Iris pigment epithelial cell (primary cell): Measurements from ENCODE around the gene IGSF9.

ENCODE experiments used
- DNase-seq: peaks from one replicate; pipeline ENCODE4 v3.0.0-alpha.2; 2011; ENCODE audit warnings: low read depth

The IGSF9 gene

DNA sequence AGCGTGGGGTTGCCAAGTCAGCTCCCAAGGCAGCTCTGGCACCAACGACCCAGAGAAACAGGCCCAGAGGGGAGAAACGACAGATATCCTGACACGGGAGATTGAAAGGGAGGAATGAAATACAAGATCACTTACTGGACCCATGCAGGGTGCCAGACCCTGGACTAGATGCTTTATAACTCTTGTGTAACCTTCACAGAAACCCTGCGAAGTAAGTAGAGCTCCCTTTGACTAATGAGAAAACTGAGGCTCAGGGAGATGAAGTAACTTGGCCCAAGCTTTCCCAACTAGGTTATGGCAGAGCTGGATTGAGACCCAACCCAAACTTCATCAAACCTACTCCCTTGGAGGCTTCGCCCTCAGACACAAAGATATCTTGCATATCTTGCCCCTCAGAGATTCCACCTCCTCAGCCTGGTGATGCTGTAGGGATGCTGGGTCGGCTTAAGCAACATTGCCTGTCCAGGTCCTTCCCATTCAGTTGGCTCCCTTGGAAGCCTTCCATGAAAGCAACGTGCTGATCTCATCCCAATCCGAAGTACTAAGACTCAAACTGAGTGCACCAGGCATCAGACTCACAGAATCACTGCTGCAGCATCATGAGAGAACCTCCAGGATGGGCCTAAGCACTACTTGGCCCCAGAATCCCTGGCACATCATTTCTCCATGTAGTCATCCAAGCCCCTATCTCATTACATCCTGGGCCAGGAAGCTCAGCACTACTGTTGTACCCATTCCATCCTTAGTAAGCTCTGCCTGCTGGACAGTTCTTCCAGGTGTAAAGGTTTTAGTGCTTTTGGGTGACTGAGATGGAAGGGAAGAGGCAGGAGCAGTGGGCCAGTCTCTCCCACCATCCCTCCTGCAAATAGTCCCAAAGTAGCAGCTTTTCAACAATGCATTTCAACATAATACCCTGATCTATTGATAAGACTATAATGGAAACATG is 1.1 kb upstream of the IGSF9 start:
- no peak for DNase-seq

DNA sequence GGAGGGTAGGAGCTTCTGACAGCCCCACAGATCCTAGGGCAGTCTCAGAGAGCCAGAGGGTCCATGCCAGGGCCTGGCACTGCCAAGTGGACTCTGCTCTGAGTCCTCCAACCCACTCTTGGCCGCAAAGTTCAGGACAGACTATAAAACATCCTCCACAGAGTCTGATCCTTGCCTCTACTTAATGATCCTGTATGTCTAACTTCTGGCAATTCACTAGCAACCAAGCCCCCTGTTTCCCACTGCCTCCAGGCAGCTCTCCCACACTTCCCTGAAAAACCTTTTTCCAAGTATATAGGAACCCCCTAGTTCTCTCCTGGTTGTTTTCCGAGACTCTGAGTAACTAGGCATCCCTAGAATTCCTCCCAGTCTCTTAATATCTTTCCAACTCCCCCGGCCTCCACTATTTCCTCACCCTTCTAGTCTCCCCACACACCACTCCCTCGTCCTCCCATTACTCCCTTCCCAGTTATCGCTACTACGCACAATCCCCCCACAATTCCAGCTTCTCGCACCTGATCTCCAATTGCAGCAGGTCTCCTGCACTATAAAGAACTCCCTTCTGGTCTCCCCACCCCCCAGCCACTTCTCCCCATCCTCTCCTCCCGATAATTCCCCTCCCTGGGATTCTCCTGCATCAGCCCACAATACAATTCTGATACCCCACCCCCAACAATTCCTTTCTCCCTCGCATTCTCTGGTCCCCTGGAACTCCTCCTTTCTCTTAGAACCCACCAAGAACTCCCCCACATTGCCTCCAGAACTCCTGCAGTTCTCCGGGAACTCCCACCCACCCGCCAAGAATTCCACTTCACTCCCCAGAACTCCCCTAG is 574 bp downstream of the IGSF9 start:
- no peak for DNase-seq

DNA sequence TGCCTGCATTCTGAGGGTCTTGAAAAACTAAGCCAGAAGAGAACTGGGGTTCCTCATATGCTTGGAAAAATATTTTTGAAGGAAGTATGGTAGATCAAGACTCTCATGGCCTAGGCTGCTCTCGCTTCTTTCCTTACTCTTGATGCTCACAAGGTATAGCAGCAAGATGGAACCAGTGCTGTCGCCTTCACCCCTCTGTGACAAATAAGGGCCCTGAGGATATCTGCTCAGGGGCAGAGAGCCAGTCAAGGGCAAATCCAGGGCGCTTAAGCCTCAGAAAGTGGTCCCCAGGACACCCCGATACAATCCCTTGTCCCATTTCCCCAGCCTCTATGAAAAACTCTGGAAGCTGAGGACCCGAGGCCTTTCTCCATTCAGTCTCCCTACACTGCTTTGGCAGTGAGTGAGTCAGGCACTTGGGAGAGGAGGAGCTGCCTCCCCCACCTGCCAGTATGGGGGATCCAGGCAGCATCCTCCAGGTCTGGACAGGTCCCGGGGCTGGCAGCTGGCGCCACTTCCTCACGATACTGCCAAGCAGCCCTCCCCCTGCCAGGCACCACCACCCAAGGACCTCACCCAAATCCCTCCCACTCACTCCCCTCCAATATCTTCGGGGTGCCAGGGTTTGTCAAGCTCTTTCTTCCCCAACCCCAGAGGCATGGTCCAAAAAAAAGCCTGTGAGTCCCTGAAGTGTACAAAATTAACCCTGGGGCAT is 1.3 kb downstream of the IGSF9 start:
- no peak for DNase-seq

DNA sequence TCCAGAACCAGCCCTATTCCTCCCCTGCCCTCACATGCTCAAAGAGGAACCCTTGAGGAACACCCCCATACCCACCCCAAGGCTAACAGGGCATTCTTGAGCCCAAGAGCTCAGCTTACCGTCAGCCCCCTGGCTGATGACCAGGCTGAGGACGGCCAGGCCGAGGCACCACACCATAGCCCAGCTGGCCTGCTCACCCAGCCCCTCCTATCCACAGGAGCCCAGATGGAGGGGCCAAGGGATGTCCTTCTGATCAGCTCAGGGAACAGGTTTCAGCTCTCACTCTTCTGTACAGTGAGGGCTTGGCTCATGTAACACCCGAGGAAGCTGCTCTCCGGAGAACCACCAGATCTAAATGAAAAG is 2.2 kb downstream of the IGSF9 start:
- DNase-seq = no peak

DNA sequence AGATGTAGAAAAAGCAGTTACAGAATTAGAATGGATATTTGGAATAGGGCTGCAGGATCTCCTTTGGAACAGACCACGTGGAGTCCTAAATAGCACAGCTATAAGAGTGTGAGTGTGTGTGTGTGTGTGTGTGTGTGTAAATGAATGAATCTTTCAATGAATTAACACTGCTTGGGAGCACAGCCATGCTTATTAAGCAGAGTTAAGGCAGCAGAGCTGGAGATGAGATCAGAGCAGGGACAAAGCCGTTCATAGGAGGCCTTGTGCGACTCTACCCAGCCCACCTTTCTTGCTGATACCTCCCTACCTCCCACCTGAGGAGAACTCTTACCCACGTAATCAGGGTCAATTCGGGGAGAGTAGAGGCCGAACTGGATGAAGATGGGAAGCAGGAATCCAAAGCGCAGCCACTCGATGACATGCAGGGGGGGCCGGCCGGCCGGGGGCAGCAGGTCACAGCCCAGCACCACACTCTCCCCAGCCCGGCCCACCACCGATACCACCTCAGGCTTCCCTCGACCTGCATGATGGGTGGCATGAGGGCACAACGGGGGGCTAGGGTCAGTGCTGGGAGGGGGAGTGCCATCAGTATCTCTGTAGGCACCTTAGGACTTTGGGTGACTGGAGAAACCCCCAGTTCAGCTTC is 2.7 kb downstream of the IGSF9 start:
- DNase-seq = no peak

DNA sequence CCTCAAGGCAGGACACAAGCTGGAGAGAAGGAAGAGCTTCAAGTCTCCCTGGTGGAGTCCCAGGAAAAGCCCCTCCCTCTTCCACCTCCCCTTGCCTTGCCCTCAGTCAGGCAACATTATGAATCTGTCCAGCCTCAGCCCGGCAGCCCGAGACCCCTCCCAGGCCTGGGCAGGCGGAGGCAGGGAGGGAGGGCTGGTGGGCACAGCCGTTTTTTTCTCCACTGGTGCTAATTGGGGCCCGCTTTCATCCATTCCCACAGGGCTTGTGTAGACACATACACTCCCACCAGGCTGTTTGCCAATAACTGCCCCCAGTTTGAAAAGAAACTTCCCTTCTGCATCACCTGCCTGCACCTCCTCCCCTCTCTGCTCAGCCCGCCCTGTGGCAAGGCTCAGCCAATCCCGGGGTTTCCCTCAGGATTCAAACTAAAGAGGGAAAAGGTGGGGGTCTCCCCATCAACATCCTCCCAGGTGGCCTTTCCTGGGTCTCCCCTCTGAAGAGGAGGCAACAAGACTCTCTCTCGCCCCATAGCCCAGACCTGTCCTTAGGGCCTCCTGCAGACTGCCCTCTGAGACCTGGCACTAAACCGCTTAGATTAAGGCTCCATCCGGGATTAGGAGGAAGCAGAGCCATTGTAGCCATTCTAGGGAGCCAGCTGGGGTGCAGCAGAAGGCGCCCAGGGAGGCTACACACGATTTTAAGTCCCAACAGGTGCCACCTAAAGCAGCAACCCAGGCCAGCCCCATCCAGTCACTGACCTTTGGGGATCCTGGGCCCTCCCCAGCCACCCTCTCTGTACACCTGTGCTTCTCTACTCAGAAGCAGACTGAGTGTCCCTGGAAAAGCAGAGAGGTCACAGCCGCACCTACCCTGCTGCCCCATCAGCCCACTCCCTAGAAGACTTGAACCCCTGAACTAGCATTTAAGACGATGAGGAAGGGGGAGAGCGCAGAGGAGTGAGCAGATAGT is 3.5 kb downstream of the IGSF9 start:
- no peak for DNase-seq

DNA sequence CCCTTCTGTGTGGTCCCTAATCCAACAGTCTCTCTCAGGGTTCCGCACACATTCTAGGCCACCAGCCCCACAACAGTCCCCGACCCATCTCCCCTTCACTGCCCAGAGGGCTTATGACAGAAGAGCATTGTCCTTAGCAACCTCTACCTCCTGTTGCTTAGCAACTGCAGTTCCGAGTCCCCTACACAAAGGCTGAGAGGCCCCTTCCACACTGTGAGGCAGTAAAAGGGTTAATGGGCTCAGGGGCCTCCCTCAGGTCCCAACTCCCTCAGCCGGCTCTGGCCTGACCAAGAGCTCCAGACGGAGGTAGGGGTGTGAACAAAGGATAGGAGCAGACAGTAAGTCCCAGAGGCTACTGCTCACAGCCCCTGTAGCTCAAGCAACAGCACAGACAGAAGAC is 4.3 kb downstream of the IGSF9 start:
- no peak for DNase-seq

DNA sequence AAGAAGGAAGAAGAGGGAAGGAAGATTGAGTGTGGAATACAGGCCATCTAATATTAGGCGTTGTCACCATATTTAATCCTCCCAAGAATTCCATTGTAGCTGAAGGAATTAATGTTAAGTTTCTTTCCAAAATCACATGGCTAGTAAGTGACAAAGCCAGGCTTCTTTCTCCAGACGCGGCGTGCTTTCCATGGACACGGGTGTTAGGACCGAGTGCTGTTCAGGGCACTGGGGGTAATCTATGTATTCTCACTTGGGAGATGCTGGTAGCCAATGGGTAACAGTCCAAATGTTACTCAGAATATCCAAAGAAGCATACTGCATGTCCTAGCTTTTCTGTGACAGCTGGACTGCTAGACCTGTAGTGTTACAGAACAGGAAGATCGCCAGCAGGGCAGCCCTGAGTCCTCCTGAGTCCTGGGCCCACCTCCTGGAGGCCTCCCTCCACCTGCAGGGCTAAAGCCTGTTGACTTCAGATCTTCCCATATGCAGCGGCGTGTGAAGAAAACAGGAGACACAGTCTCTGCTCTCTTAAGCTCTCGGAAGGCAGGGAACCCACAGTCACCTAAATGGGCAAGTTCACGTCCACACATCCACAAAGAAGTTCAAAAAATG is 5.3 kb downstream of the IGSF9 start:
- no peak for DNase-seq

DNA sequence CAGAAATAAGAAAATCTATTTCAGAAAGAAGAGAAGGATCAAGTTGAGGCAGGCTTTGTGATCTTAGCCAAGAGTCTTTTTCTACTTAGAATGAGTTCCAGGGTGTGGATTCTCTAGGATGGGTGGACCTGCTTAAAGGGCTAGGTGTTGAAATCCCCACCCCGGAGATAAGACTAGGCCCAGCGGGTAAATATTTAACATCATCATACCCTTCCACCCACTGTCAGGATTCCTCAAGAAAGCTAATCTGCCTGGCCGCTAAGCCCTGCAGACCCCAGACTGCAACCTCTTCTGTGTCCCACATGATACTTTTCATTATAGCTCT is 5.8 kb downstream of the IGSF9 start:
- no peak for DNase-seq

DNA sequence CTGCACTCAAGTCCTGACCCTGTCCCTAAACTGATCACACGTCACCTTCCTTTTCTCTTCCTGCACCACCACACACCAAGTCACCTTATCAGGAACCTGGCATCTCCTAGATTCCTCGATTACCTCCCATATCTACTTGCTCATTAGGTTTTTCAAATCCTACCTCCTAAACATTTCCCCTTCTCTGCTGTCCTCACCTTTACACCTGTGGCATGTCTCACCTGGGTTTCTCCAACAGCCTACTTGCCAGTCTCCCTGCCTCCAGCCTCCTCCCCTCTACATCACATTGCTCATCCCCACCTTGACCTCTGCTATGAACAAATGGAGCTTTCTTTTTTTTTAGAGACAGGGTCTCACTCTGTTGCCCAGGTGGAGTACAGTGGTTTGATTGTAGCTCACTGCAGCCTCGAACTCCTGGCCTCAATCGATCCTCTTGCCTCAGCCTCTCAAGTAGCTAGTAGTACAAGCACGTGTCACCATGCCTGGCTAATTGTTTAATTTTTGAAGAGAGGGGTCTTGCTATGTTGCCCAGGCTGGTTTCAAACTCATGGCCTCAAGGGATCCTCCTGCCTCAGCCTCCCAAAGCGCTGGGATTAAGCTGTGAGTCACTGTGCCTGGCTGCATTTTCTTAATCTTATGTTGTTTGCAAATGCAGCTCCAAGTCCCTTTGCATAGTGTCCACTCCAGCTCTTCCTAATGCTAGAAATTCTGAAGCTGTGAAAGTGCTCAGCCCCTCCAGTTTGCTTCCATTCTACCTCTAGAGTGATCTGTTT is 6.3 kb downstream of the IGSF9 start:
- no peak for DNase-seq

DNA sequence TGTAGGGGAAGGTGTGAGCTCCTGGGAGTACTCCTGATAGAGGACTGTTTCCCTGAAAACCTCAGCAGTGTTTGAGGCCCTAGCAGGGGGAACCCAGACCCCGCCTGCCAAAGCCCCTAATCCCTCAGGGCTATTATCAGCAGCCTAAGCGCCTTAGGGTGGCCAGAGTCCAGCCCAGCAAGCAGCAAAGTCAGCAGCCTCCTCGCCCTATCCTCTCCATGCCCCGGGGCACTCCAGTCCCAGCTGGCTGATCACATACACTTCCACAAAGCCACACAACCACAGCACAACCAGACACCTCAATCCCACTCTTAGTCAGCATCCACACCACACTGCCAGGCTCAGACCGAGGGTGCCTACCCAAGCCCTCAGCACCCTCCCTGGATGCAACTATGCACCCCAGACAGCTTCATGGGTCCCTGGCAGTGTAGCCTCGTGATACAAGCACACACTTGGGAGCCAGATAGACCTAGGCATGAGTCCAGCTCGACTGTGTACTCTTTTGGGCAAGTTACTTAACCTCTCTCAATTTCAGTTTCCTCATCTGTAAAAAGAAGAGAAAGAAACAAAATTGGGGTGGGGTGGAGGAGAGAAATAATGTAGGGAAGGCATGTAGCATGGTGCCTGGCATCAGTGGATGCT is 7.1 kb downstream of the IGSF9 start:
- DNase-seq = no peak

DNA sequence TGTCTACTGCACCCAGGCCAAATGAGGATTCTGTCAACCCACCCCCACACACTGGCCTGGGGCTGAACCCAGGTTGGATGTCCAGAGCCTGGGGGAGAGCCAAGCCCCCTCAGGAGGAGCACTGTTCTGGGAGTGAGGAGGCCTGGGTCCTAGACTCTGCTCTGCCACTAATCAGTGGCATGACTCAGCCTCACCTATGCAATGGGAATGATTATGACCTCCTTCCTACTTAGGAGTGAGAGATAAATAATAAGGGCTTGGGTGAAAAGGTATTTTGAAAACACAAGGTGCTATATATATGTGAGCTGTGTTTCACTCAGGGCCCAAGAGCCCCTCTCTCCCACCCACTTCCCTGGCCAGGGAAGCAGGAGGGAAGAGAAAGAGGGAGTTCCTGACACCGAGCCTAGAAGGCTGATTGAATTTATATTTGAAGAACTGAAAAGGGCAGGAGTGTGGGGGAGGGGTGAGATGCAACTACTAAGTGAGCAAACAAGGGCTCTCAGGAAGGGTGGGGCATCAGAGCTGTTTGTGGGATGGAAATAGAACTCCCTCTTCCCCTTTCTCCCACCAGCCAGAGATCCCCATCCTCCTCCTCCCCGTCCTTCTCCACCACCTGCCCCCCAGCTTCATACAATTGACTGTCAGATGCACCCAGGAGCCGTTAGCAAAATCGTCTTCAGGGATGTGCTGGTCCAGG is 8.2 kb downstream of the IGSF9 start:
- DNase-seq = no peak

DNA sequence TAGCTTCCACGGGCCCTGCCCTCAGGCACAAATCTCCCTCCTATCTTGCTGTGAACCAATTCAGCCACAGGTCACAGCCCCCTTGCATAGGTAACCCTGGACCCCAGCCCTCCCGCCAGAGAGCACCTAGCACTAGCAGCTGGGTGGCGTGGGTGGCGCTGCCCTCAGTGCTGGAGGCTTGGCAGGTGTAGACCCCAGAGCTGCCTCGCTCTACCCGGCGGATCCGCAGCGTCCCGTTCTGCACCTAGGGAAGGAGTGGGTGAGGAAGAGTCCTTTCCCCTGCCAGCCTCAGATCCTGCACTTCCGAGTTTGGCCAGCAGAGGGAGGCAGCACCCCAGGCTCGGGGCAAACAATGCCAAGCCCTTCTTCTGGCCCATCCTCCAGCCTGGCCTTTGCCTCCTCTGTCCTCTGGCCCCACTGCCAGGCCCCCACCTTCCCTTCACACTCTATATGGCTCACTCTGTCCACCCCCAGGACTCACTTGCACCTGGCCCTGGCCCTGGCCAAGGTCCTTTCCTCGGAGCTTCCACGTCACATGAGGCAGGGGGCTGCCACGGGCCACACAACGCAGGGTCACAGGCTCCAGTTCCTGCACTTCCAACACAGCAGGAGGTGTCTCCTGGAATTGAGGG is 9.0 kb downstream of the IGSF9 start:
- peak; percentile 16 for DNase-seq

DNA sequence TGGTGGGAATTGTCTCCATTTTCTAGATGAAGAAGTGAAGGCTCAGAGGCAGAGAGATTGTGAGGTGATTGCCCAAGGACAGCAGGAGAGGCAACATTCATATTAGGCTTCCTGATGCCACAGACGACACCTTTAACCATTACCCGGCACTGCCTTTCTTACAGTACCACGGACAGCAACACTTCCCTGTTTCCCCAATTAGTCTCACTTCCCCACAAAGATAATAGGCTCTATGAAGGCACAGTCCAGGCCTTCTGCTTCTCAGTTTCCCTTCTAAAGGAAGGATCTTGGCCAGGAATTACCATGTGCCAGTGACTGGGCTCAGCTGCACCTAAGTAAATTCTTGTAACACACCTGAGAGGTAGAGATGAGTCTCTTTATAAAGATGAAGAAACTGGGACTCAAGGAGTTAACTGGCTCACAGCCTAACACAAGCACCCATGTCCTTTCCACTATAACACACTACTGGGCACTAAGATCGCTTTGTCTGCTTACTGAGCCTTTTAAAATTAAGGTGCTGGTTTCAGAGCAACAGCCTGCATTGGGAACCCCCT is 9.6 kb downstream of the IGSF9 start:
- no peak for DNase-seq

DNA sequence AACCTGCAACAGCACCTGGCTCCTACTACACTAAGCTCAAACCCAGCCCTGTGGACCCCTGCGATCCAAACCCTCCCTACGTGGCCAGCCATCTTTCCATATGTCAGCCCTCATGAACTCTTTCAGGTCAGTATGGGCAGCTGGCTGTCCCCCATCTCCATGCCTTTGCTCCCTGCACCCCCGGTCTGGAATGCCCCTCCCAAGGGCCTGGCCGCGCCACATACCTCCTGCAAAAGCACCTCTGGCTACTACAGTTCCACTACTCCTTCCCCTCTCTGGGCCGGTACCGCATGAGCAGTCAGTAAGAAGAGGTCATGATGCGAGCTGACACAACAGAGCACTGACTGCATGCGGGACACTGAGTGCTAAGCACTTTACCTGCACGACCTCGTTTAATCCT is 10.1 kb downstream of the IGSF9 start:
- DNase-seq = no peak

DNA sequence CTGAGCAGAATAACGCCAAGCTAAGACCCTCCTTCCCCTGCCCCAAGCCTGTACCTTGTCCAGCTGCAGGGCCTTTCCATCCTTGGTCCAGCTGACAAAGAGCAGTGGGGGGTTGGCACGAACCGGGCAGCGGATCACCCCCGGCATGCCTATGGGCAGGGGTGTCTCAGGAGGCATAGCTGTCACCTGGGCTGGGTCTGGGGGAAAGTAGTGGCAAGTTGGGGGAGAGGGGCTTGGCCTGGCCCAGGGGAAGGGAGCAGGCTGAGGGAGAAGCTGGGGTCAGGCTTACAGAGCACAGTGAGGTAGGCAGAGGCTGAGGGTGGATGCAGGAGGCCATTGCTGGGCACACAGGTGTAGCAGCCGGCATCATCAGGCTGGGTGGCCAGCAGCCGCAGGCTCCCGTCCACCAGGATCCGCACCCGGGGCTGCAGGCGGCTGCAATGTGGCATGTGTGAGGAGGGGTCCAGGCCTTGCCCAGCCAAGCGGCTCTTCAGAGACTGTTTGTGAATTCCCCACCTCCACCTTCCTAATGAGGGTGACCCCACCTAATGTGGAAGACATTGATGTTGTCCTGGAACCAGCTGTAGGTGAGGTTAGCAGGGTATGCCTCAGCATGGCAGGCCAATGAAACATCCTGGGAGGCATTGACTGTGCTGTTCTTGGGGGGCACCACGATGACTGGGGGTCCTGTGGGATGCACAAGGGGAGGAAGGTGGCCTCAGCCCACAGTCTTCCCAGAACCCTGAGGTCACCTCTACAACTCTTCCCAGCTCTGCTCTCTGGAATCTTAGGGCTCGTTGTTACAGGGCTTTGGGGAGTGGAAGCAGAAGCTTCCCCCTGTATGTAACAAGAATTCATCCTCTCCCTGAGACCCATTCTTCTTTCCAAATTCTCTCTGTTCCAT is 11.0 kb downstream of the IGSF9 start:
- no peak for DNase-seq

DNA sequence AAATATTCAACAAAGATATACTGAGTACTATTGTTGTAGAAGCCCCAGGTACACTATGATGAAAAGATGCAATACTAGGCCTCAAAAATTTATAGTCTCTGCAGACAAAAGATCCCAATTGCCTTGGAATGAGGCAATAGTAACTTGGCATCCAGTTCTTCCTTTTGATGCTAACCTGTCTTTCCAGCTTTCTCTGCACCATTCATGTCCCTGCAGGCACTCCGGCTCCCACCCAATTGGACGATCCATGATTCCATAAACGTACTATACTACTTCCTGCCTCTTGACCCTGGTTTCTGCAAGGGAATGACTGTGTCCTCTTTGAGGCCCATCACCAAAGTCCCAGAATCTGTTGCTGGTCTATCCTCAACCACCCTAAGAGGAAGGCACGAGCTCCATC is 12.1 kb downstream of the IGSF9 start:
- DNase-seq = no peak
